OCI-LY7 (cell line): ENCODE measurements around the gene RPS6KL1. TPM values are rescaled to one million over a fixed set of nuclear protein-coding genes. Genes with fewer than 3 reads are reported as not detected.
A peak's percentile ranks its signal among the peaks of the same experiment; 100 is the strongest.

ENCODE experiments used
- BruUV-seq: library from RNA; stranded (reverse); fragments of 400-500 nt; replicated peaks from 2 replicates; lab custom pipeline; 2021; lab: Mats Ljungman, UMichigan
- CTCF ChIA-PET: fragments of 300-600 bp; sonication (Branson Sonifier 250); formaldehyde crosslinking; loops from one replicate; lab custom pipeline; 2022; ENCODE audit warnings: antibody characterized with exemption; ENCODE audit not compliant: unreplicated experiment; lab: Charles Lee
- POLR2A ChIA-PET: fragments of 300-600 bp; sonication (Branson Sonifier 250); formaldehyde crosslinking; loops from one replicate; lab custom pipeline; 2022; ENCODE audit warnings: antibody characterized with exemption; lab: Charles Lee
- DNase-seq: peaks from one replicate; pipeline ENCODE4 v3.0.0-alpha.2; 2015; ENCODE audit warnings: low spot score
- H2AFZ ChIP-seq: fragments of 200-600 bp; sonication (generic), shearing (Covaris generic); 2 replicates; pipeline ENCODE4 v1.6.1; 2014; ENCODE audit warnings: mild to moderate bottlenecking, antibody characterized with exemption, low read length, moderate library complexity
- H3K27ac ChIP-seq: fragments of 200-600 bp; sonication (generic); 2 replicates; pipeline ENCODE4 v1.5.1; 2014; ENCODE audit warnings: mixed run types, low read depth, mild to moderate bottlenecking, moderate library complexity, low read length, inconsistent platforms; ENCODE audit not compliant: poor library complexity, severe bottlenecking
- H3K36me3 ChIP-seq: fragments of 200-600 bp; sonication (generic); 2 replicates; pipeline ENCODE4 v1.6.1; 2014; ENCODE audit warnings: mild to moderate bottlenecking, antibody characterized with exemption, low read length, moderate library complexity, mixed read lengths; ENCODE audit not compliant: insufficient read depth
- H3K4me1 ChIP-seq: fragments of 200-600 bp; sonication (generic); 2 replicates; pipeline ENCODE4 v1.5.1; 2014; ENCODE audit warnings: mild to moderate bottlenecking, low read length; ENCODE audit not compliant: insufficient read depth, poor library complexity, severe bottlenecking
- H3K4me2 ChIP-seq: fragments of 200-600 bp; sonication (generic); 2 replicates; pipeline ENCODE4 v1.6.1; 2014; ENCODE audit warnings: mild to moderate bottlenecking, low read length
- H3K4me3 ChIP-seq: fragments of 200-600 bp; sonication (generic); 2 replicates; pipeline ENCODE4 v1.5.1; 2014; ENCODE audit warnings: mild to moderate bottlenecking, low read depth, low read length; ENCODE audit not compliant: poor library complexity, severe bottlenecking
- H3K79me2 ChIP-seq: fragments of 200-600 bp; sonication (generic); 2 replicates; pipeline ENCODE4 v1.6.1; 2016; ENCODE audit warnings: low read depth, mild to moderate bottlenecking, low read length, moderate library complexity, mixed read lengths; ENCODE audit not compliant: insufficient read depth
- H3K9me2 ChIP-seq: fragments of 200-600 bp; sonication (generic); 2 replicates; pipeline ENCODE4 v1.6.1; 2016; ENCODE audit warnings: mild to moderate bottlenecking, low read length, mixed read lengths; ENCODE audit not compliant: insufficient read depth
- H3K9me3 ChIP-seq: fragments of 200-600 bp; sonication (generic); 2 replicates; pipeline ENCODE4 v1.6.1; 2014; ENCODE audit warnings: mild to moderate bottlenecking, mixed run types, low read length, mixed read lengths
- H4K20me1 ChIP-seq: fragments of 200-600 bp; sonication (generic); 2 replicates; pipeline ENCODE4 v1.6.1; 2014; ENCODE audit warnings: mild to moderate bottlenecking, antibody characterized with exemption, low read length, moderate library complexity, mixed read lengths; ENCODE audit not compliant: insufficient read depth
- CTCF ChIP-seq: fragments of 200-600 bp; sonication (generic); conservative IDR thresholded peaks from 2 replicates; pipeline ENCODE4 v1.5.1; 2014; ENCODE audit warnings: mild to moderate bottlenecking, antibody characterized with exemption, low read length, moderate library complexity, mixed read lengths
- EZH2phosphoT487 ChIP-seq: fragments of 200-600 bp; sonication (generic); IDR thresholded peaks from 2 replicates; pipeline ENCODE4 v1.6.1; 2018; ENCODE audit warnings: low read depth, borderline replicate concordance, mild to moderate bottlenecking, mixed run types, antibody characterized with exemption, low read length, moderate library complexity, mixed read lengths
- intact Hi-C: fragments of 100-400 bp; cut with micrococcal nuclease; formaldehyde crosslinking; loops from one replicate; pipeline ENCODE4 v1.10.0; 2022; ENCODE audit not compliant: unreplicated experiment
- total RNA-seq, 2 experiments: library from RNA; depleted of rRNA in 1 of 2; stranded (reverse); fragments of >200 nt in 1 of 2; shearing (Covaris generic) in 1 of 2; gene quantifications; 2 replicates each; pipeline ENCODE4 v1.2.3, GENCODE V29; 2014 to 2022

Gene RPS6KL1
- total RNA-seq, 2 experiments from 2014 or later = 6.1 to 15.3 TPM

GRCh38 chr14:74921987-74922751, 891 bp downstream of the RPS6KL1 start:
- intact Hi-C loops = loop anchor here (2.0 kb wide), 1 partner anchor 19 kb away; no protein-coding TSS in a partner anchor
- peak overlapping the region; percentile 87 for H2AFZ ChIP-seq
- no TSS peak for BruUV-seq

GRCh38 chr14:74921053-74921620, 1.9 kb downstream of the RPS6KL1 start:
- CTCF ChIA-PET = interaction anchor here (0.7 kb wide), 1 partner anchor 28 kb away, joined by 4 read pairs; no protein-coding TSS in a partner anchor
- no peak overlapping the region for H3K4me2 ChIP-seq
- H3K79me2 ChIP-seq = no peaks in the 10 kb centered on the region
- peaks cover 13% of the 10 kb centered on the region for H3K4me1 ChIP-seq
- H4K20me1 ChIP-seq = no peaks in the 10 kb centered on the region
- H2AFZ ChIP-seq = no peak overlapping the region
- no peak overlapping the region for H3K27ac ChIP-seq
- POLR2A ChIA-PET = interaction anchor here (0.7 kb wide), 1 partner anchor 85 kb away, joined by 3 read pairs; no protein-coding TSS in a partner anchor
- no TSS peak for BruUV-seq
- H3K9me2 ChIP-seq = no peaks in the 10 kb centered on the region
- no peaks in the 10 kb centered on the region for H3K36me3 ChIP-seq
- H3K9me3 ChIP-seq = no peaks in the 10 kb centered on the region
- no peak overlapping the region for H3K4me3 ChIP-seq
- DNase-seq = no peak
- intact Hi-C loops = no loop called here
- TF ChIP-seq EZH2phosphoT487 = no peak
- no peak for TF ChIP-seq CTCF

More at GRCh38 chr14:74921987-74922751, 891 bp downstream of the RPS6KL1 start:
- no peaks in the 10 kb centered on the region for H3K36me3 ChIP-seq
- H3K79me2 ChIP-seq = no peaks in the 10 kb centered on the region
- no peak overlapping the region for H3K27ac ChIP-seq
- DNase-seq = no peak
- CTCF ChIA-PET = interaction anchor here (0.9 to 1.1 kb wide), 2 partner anchors 16 to 20 kb away, joined by 3 read pairs; no protein-coding TSS in a partner anchor
- H4K20me1 ChIP-seq = no peaks in the 10 kb centered on the region
- H3K9me2 ChIP-seq = no peaks in the 10 kb centered on the region
- TF ChIP-seq CTCF (no peak), EZH2phosphoT487 (no peak)
- peak overlapping the region; percentile 88 for H3K4me3 ChIP-seq
- POLR2A ChIA-PET = interaction anchor here (0.9 to 2.3 kb wide), 5 partner anchors 12 to 144 kb away, joined by 3 to 18 read pairs (median 4); no protein-coding TSS in a partner anchor
- H3K9me3 ChIP-seq = no peaks in the 10 kb centered on the region
- H3K4me2 ChIP-seq = peak overlapping the region; percentile 84
- peaks cover 13% of the 10 kb centered on the region for H3K4me1 ChIP-seq
